Measurements from ENCODE around the gene TEKT5.
"Not testable (repeated sequence)": the region's sequence is repeated elsewhere in the genome, so short reads cannot be mapped to it uniquely, and the experiment has no call there.

The TEKT5 gene

DNA sequence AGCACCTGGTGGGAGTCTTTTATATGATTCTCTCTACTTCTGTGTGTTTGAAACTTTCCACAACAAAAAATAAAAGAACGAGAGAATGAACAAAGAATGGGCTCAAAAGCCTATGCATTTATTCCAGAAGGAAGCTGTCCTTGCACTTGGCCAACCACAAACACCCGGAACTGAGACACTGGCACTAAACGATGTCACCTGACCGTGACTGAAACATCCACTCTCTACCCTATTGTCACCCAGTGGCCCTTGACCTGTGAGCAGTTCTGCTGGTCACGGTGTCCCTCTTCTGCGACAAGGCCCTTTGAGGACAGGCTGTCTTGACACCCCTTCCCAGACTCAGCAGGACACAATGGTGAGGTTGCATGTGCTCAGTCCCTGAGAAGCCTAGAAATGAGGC, 56.6 kb downstream of the TEKT5 start:
- no peak overlapping the region for H3K9ac ChIP-seq (ENCODE audit: low read length in 5 of 5)
- H3K4me3 ChIP-seq (ENCODE audit: low read depth in 1 of 5, low read length in 5 of 5): no peak overlapping the region
- H3K27ac ChIP-seq (ENCODE audit: low read depth, low read length): no peak overlapping the region
- no peaks in the 10 kb centered on the region for H3K36me3 ChIP-seq (ENCODE audit: control insufficient read depth in 5 of 5, insufficient read depth in 5 of 5, low read length in 5 of 5)
- peaks cover 0 to 12% (median 7%) of the 10 kb centered on the region in 5 donors for H3K9me3 ChIP-seq (ENCODE audit: control insufficient read depth in 5 of 5, low read length in 5 of 5)
- H3K27me3 ChIP-seq (ENCODE audit: control insufficient read depth in 5 of 5, insufficient read depth in 4 of 5, low read length in 5 of 5): peaks cover 0 to 3% (median 0%) of the 10 kb centered on the region in 5 donors
- H3K4me1 ChIP-seq (ENCODE audit: control insufficient read depth in 5 of 5, insufficient read depth in 5 of 5, low read length in 5 of 5): no peaks in the 10 kb centered on the region

DNA sequence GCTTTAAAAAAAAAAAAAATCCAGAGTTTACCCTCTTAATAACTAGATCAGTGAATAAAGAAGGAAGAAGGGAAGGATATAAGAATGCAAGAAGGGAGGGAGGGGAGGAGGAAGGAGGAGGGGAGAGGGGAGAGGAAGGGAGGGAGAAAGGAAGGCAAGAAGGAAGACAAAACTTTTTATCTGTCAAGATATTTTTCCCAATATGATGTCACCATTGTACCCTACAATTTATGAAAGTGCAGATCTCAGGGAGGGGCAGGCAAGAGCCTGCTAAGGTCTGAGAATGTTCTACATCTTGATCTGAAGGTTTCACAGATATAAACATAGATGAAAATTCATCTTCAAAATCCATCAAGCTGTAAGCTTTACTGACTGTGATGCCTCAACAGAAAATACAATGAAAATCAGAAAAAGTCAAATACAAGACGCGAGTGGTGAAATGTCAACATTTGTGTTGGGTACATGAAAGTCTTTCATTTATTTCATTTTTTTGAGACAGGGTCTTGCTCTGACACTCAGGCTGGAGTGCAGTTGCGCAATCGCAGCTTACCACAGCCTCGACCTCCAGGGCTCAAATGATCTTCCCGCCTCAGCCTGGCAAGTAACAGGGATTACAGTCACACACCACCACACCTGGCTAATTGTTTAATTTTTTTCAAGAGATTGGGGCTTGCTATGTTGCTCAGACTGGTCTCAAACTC, 57.2 kb downstream of the TEKT5 start:
- Histone ChIP-seq H3K27me3 (ENCODE audit: control insufficient read depth in 5 of 5, insufficient read depth in 4 of 5, low read length in 5 of 5) (peaks cover 0 to 3% (median 0%) of the 10 kb centered on the region in 5 donors), H3K4me3 (ENCODE audit: low read depth in 1 of 5, low read length in 5 of 5) (no peak overlapping the region), H3K9me3 (ENCODE audit: control insufficient read depth in 5 of 5, low read length in 5 of 5) (peaks cover 0 to 12% (median 7%) of the 10 kb centered on the region in 5 donors), H3K27ac (ENCODE audit: low read depth, low read length) (no peak overlapping the region), H3K9ac (ENCODE audit: low read length in 5 of 5) (no peak overlapping the region), H3K4me1 (ENCODE audit: control insufficient read depth in 5 of 5, insufficient read depth in 5 of 5, low read length in 5 of 5) (no peaks in the 10 kb centered on the region), H3K36me3 (ENCODE audit: control insufficient read depth in 5 of 5, insufficient read depth in 5 of 5, low read length in 5 of 5) (no peaks in the 10 kb centered on the region)

DNA sequence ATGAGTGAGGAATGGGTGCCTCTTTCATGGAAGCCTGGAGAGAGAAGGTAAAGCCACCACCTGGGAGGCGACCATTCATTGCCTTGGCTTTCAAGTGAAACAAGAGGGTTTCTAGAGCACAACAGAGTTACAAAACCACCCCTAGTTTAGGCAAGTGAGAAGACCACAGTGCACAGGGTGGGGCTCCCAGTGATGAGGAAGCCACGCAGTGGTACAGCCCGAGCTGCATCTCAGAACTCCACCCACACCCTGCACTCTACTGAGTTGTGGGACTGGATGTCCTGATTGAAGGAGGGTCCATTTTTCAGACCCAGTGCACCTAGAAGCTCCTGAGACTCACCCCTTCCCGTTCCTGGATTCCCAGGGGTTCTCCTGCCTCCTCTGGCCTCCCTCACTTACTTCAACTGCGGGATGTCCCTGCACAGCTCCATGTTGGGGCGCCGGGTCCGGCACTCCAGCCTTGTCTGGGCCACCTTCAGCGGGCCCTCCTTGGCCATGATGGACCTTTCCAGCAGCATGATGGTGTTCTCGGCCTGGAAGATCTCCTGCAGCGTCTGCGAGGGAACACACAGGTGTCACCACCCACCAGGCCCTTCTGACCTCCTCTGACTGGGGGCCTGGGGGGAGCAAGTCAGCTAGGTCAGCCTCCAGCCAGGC, 59.2 kb downstream of the TEKT5 start:
- Histone ChIP-seq H3K27ac (ENCODE audit: low read depth, low read length) (no peak overlapping the region), H3K9ac (ENCODE audit: low read length in 5 of 5) (no peak overlapping the region), H3K9me3 (ENCODE audit: control insufficient read depth in 5 of 5, low read length in 5 of 5) (peaks cover 0 to 9% (median 6%) of the 10 kb centered on the region in 5 donors), H3K4me1 (ENCODE audit: control insufficient read depth in 5 of 5, insufficient read depth in 5 of 5, low read length in 5 of 5) (no peaks in the 10 kb centered on the region), H3K4me3 (ENCODE audit: low read depth in 1 of 5, low read length in 5 of 5) (no peak overlapping the region), H3K36me3 (ENCODE audit: control insufficient read depth in 5 of 5, insufficient read depth in 5 of 5, low read length in 5 of 5) (no peaks in the 10 kb centered on the region), H3K27me3 (ENCODE audit: control insufficient read depth in 5 of 5, insufficient read depth in 4 of 5, low read length in 5 of 5) (peaks cover 0 to 7% (median 0%) of the 10 kb centered on the region in 5 donors)

DNA sequence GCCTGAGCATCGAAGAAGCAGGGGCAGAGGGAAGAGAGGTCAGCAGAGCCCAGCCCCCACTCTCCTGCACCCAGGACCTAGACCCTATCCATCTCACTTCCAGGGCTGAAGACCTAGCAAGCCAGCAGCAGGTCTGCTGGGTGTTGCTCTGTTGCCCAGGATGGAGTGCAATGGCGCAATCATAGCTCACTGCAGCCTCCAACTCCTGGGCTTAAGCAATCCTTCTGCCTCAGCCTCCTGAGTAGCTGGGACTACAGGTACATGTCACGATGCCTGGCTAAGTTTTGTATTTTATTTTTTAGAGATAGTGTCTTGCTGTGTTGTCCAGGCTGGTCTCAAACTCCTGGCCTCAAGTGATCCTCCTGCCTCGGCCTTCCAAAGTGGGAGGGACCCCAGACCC, 61.3 kb downstream of the TEKT5 start:
- H3K27me3 ChIP-seq (ENCODE audit: control insufficient read depth in 5 of 5, insufficient read depth in 4 of 5, low read length in 5 of 5); H3K4me1 ChIP-seq (ENCODE audit: control insufficient read depth in 5 of 5, insufficient read depth in 5 of 5, low read length in 5 of 5); H3K36me3 ChIP-seq (ENCODE audit: control insufficient read depth in 5 of 5, insufficient read depth in 5 of 5, low read length in 5 of 5); H3K9me3 ChIP-seq (ENCODE audit: control insufficient read depth in 5 of 5, low read length in 5 of 5); H3K4me3 ChIP-seq (ENCODE audit: low read depth in 1 of 5, low read length in 5 of 5); H3K9ac ChIP-seq (ENCODE audit: low read length in 5 of 5); H3K27ac ChIP-seq (ENCODE audit: low read depth, low read length): not testable (repeated sequence)

DNA sequence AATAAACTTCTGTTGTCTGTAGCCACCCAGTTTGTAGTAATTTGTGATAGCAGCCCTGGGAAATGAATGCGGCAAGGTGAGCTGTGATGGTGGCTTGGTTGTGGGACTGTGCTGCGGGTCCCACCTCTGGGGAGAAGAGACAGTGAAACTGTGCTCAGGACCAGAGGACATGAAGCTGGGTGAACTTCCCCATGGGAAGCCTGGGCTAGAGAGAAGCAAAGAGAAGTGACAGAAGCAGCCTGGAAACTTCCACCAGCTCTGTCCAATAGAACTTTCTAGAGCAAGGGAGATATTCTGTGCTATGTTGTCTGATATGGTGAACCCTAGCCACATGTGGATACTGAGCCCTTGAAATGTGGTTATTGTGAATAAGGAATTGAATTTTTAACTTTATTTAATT, 62.8 kb downstream of the TEKT5 start:
- H3K9me3 ChIP-seq (ENCODE audit: control insufficient read depth in 5 of 5, low read length in 5 of 5): peaks cover 0 to 9% (median 6%) of the 10 kb centered on the region in 5 donors
- peaks cover 0 to 7% (median 0%) of the 10 kb centered on the region in 5 donors for H3K27me3 ChIP-seq (ENCODE audit: control insufficient read depth in 5 of 5, insufficient read depth in 4 of 5, low read length in 5 of 5)
- H3K36me3 ChIP-seq (ENCODE audit: control insufficient read depth in 5 of 5, insufficient read depth in 5 of 5, low read length in 5 of 5): no peaks in the 10 kb centered on the region
- no peak overlapping the region for H3K27ac ChIP-seq (ENCODE audit: low read depth, low read length)
- no peak overlapping the region for H3K4me3 ChIP-seq (ENCODE audit: low read depth in 1 of 5, low read length in 5 of 5)
- H3K4me1 ChIP-seq (ENCODE audit: control insufficient read depth in 5 of 5, insufficient read depth in 5 of 5, low read length in 5 of 5): no peaks in the 10 kb centered on the region
- no peak overlapping the region for H3K9ac ChIP-seq (ENCODE audit: low read length in 5 of 5)

DNA sequence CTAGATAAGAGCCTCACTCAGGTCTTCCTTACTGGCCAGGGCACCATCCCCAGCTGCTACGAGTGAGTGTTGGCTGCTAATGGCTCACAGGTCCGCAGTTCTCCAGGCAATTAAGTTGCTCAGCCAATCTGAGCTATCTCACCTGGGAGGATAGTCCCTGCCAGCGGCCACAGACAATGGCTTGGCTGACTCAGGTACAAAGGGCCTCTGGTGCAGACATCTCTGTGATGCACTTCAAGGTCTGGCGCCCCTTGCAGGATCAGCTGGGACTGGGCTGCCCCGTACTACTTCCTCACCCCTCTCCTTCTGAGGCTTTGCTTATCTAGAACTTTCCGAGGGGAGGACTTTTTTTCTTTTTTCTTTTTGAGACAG, 65.2 kb downstream of the TEKT5 start:
- Histone ChIP-seq H3K4me1 (ENCODE audit: control insufficient read depth in 5 of 5, insufficient read depth in 5 of 5, low read length in 5 of 5) (no peaks in the 10 kb centered on the region), H3K9ac (ENCODE audit: low read length in 5 of 5) (no peak overlapping the region), H3K9me3 (ENCODE audit: control insufficient read depth in 5 of 5, low read length in 5 of 5) (peaks cover 0 to 4% (median 2%) of the 10 kb centered on the region in 5 donors), H3K27ac (ENCODE audit: low read depth, low read length) (no peak overlapping the region), H3K36me3 (ENCODE audit: control insufficient read depth in 5 of 5, insufficient read depth in 5 of 5, low read length in 5 of 5) (no peaks in the 10 kb centered on the region), H3K4me3 (ENCODE audit: low read depth in 1 of 5, low read length in 5 of 5) (no peak overlapping the region), H3K27me3 (ENCODE audit: control insufficient read depth in 5 of 5, insufficient read depth in 4 of 5, low read length in 5 of 5) (peaks cover 0 to 5% (median 0%) of the 10 kb centered on the region in 5 donors)

DNA sequence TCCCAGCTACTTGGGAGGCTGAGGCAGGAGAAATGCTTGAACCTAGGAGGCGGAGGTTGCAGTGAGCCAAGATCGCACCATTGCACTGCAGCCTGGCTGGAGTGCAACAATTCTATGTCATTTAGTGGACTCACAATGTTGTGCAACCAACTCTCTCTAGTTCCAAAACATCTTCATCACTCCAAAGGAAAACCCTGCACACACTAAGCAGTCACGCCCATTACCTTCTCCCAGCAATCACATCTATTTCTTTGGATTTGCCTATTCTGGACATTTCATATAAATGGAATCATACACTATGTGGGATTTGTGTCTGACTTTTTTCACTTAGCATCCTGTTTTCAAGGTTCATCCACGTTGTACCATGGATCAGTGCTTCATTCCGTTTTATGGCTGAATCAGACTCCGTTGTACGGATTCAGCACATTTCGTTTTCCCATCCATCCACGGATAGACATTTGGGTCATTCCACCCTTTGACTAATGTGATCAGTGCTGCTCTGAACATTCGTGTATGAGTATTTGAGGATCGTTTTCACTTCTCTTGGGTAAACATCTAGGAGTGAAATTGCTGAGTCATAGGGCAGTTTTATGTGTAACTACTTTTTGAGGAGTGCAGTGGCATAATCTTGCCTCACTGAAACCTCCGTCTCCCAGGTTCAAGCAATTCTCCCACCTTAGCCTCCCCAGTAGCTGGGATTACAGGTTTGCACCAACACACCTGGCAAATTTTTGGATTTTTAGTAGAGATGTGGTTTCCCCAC, 69.0 kb downstream of the TEKT5 start:
- Histone ChIP-seq H3K27me3 (ENCODE audit: control insufficient read depth in 5 of 5, insufficient read depth in 4 of 5, low read length in 5 of 5) (no peaks in the 10 kb centered on the region), H3K9me3 (ENCODE audit: control insufficient read depth in 5 of 5, low read length in 5 of 5) (no peaks in the 10 kb centered on the region), H3K27ac (ENCODE audit: low read depth, low read length) (no peak overlapping the region), H3K4me3 (ENCODE audit: low read depth in 1 of 5, low read length in 5 of 5) (no peak overlapping the region), H3K4me1 (ENCODE audit: control insufficient read depth in 5 of 5, insufficient read depth in 5 of 5, low read length in 5 of 5) (no peaks in the 10 kb centered on the region), H3K9ac (ENCODE audit: low read length in 5 of 5) (no peak overlapping the region), H3K36me3 (ENCODE audit: control insufficient read depth in 5 of 5, insufficient read depth in 5 of 5, low read length in 5 of 5) (no peaks in the 10 kb centered on the region)

DNA sequence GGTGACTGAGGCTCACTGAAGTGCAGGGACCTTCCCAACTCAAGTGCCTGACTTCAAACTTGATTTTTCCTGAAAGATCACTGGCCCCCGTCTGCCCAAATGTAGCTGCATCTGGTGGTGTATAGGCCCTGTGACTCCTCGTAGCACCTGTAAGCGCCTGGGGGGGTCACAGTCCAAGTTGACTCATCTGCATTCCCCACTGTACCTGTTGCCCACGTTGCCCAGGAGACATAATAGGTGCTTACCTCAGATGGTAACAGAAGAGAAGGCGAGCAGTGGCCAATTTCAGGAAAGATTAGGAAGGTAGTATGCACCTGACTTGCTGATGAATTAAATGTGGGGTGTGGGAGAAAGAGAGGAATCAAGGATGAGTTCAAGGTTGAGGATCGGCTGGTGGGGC, 70.2 kb downstream of the TEKT5 start:
- Histone ChIP-seq H3K4me3 (ENCODE audit: low read depth in 1 of 5, low read length in 5 of 5) (no peak overlapping the region), H3K27ac (ENCODE audit: low read depth, low read length) (no peak overlapping the region), H3K27me3 (ENCODE audit: control insufficient read depth in 5 of 5, insufficient read depth in 4 of 5, low read length in 5 of 5) (peaks cover 0 to 3% (median 0%) of the 10 kb centered on the region in 5 donors)

DNA sequence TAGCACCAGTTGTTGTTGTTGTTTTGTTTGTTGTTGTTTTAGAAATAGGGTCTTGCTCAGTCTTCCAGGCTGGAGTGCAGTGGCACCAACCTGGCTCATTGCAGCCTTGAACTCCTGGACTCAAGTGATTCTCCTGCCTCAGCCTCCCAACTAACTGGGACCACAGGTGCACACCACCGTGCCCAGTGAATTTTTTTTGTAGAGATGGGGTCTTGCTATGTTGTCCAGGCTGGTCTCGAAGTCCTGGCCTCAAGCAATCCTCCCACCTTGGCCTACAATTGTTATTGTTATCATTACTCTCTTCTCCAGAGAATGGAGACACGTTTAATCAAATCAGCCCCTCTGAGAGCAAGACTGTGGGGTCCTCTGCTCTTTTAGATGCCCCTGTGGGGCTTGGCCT, 71.7 kb downstream of the TEKT5 start:
- no peak overlapping the region for H3K27ac ChIP-seq (ENCODE audit: low read depth, low read length)
- peaks cover 0 to 19% (median 16%) of the 10 kb centered on the region in 5 donors for H3K4me1 ChIP-seq (ENCODE audit: control insufficient read depth in 5 of 5, insufficient read depth in 5 of 5, low read length in 5 of 5)
- H3K36me3 ChIP-seq (ENCODE audit: control insufficient read depth in 5 of 5, insufficient read depth in 5 of 5, low read length in 5 of 5): no peaks in the 10 kb centered on the region
- no peak overlapping the region for H3K4me3 ChIP-seq (ENCODE audit: low read depth in 1 of 5, low read length in 5 of 5)
- H3K9ac ChIP-seq (ENCODE audit: low read length in 5 of 5): no peak overlapping the region
- no peaks in the 10 kb centered on the region for H3K9me3 ChIP-seq (ENCODE audit: control insufficient read depth in 5 of 5, low read length in 5 of 5)
- H3K27me3 ChIP-seq (ENCODE audit: control insufficient read depth in 5 of 5, insufficient read depth in 4 of 5, low read length in 5 of 5): peaks cover 0 to 6% (median 0%) of the 10 kb centered on the region in 5 donors

More for the DNA sequence above, 70.2 kb downstream of the TEKT5 start:
- H3K36me3 ChIP-seq (ENCODE audit: control insufficient read depth in 5 of 5, insufficient read depth in 5 of 5, low read length in 5 of 5): no peaks in the 10 kb centered on the region
- no peak overlapping the region for H3K9ac ChIP-seq (ENCODE audit: low read length in 5 of 5)
- H3K4me1 ChIP-seq (ENCODE audit: control insufficient read depth in 5 of 5, insufficient read depth in 5 of 5, low read length in 5 of 5): peaks cover 0 to 5% (median 5%) of the 10 kb centered on the region in 5 donors
- H3K9me3 ChIP-seq (ENCODE audit: control insufficient read depth in 5 of 5, low read length in 5 of 5): no peaks in the 10 kb centered on the region

All from subcutaneous abdominal adipose tissue (tissue), 5 donors.